GM19438 (cell line): Measurements from ENCODE around the gene LIN7B.
"Not testable (repeated sequence)": the region's sequence is repeated elsewhere in the genome, so short reads cannot be mapped to it uniquely, and the experiment has no call there.

Experiments
- ATAC-seq: cut with Tn5 transposase; IDR thresholded peaks from one replicate; pipeline ENCODE4 v1.9.1; 2021; ENCODE audit warnings: low read depth; ENCODE audit not compliant: unreplicated experiment

The LIN7B gene, protein sequence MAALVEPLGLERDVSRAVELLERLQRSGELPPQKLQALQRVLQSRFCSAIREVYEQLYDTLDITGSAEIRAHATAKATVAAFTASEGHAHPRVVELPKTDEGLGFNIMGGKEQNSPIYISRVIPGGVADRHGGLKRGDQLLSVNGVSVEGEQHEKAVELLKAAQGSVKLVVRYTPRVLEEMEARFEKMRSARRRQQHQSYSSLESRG

DNA sequence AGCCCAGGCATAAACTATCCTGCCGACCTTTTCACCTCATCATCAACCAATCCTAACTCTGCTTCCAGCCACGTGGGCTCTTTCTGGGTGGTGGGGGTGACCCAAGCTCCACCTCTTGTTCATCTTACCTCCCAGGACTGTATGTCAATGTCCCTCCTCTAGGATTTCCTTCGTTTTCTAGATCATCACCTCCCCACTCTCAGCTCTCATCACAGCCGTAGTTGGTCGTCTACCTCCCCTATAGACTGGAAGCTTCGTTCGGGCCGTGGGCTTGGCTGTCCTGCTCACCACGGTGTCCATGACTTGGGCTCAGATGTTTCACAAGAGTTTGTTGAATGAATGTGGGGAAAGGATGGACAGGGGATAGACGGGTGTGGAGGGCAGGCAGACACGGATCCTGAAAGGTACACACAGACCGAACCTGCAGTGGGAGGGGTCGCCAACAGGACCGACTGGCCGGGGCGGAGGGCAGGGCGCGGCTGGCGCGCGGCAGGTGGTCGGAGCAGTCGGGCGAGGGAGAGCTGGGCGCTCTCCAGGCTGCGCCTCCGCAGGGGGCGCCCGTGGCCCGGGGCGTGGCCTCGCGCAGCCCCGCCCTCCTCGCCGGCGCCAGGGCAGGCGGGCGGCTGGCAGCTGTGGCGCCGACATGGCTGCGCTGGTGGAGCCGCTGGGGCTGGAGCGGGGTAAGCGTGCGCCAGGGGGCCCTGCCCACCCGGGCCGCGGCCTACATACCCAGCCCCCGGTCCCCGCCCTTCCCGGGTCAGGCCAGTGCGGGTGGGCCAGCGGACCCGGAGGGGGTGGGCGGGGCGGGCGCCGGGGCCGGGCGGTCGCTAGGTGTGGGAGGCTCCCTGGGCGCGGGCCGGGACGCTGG lies at the start of gene LIN7B:
Gene LIN7B (plus strand): TSS at position 609 of the 868 bp plus-strand sequence. CDS start 35 bp downstream, at position 644.
- ATAC-seq = no peak

DNA sequence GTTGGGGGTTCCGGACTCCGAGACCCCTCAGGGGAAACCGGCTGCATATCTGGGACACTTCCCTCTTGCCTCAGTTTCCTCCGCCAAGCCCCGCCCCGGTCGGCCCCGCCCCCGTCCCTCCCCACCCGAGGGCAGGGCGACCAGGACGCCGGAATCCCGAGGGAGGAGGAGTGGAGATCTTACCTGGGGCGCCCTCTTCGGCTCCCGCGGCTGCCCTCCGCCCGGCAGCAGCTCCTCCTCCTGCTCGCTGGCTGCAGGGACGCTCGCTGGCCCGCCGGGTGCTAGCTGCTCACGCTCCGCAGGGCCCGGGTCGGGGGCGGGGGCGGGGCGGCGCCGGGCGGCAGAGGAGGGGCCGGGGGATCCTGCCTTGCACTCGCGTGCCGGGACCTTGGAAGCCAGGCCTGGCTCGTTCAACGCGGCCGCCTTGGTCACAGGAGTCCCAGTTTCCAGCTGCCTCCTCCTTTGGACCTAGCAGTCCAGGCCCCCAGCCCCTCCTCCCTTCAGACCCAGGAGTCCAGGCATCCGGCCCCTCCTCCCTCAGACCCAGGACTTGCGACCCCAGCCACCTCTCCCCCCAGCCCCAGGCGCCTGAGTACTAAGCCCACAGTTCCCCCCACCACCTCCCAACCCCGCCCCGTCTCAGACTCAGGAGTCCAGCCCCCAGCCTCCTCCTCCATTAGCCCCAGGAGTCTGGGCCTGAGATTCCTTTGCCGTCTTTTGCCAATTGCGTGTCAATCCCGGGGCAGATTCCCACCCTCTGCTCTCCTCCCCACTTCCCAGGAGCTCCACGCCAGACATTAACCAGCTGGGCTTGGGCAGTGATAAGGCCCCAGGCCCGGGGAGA lies 49.2 kb upstream of the LIN7B start, which contains the start of gene NTF4:
Gene NTF4 (minus strand): TSS at position 51 of the 844 bp plus-strand sequence. CDS start 2,821 bp downstream, outside the sequence.
- no peak for ATAC-seq

DNA sequence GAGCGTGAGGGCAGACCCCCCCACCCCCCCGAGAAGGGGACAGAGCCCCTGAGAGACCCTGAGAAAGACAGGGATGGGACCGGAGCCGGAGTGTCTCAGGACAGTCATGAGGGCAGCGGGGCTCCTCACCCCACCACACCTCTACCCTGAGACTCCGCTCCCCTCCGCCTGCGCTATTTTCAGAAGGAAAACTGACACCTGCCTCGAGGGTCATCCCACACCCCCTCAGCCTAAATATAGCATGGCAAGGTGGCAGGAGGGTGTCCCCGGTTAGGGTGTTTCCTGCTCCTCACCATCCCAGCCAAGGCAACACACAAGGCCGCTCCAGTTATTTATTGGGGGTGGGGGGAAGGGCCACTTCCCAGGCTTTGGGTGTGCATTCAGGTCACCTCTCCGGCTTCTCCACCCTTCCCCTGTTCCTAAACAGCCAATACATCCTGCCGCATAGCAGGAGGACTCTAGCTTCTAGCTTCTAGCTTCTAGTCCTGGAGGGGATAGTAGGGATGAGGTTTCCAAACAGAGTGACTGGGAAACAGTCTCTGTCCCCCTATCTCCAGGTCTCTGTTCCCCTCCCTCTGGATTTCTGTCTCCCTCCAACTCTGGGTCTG lies 48.2 kb upstream of the LIN7B start:
- ATAC-seq = no peak

DNA sequence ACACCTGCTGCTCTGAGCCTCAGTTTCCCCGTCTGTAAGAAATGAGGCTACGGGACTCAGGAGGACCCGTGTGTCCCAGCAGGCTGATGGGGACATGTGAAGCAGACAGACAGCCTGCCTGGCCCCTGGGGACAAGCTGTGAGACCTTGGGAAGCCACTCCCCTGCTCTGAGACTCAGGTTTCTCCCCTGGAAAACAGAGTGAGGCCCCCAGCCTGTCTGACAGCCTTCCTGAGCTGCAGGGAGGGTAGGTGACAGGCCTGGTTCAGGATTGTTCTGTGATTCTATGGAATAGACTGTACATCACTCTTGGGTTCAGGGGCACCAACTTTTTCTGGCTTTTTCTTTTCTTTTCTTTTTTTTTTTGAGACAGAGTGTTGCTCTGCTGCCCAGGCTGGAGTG lies 46.6 kb upstream of the LIN7B start:
- no peak for ATAC-seq

DNA sequence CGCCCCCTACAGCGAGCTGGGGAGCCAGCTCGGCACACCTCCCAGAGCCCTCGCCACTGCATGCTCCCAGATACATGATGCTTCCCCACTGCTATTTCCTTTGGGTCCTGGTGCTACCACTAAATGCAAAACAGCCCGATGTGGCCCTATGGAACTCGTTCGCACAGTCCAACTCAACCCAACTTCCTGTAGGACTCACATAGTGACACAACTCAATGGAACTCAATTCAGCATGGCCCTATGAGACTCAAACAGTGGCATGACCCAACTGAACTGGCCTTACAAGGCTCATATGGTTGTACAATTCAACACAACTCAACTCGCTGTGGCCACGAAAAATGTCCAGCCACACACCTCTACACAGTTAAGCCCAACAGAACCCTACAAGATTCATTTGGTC lies 45.1 kb upstream of the LIN7B start:
- no peak for ATAC-seq

DNA sequence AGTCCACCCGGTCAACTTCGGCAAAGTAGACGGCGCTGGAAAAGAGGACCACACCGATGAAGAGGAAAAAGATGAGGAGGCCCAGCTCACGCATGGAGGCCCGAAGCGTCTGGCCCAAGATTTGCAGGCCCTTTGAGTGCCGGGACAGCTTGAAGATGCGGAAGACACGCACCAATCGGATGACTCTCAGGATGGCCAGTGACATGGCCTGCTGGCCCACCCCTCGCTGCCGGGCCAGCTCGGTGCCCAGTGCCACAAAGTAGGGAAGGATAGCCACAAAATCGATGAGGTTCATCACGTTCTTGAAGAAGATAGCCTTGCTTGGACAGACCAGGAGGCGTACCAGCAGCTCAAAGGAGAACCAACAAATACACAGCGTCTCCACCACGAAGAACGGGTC lies 43.8 kb upstream of the LIN7B start:
- no peak for ATAC-seq

DNA sequence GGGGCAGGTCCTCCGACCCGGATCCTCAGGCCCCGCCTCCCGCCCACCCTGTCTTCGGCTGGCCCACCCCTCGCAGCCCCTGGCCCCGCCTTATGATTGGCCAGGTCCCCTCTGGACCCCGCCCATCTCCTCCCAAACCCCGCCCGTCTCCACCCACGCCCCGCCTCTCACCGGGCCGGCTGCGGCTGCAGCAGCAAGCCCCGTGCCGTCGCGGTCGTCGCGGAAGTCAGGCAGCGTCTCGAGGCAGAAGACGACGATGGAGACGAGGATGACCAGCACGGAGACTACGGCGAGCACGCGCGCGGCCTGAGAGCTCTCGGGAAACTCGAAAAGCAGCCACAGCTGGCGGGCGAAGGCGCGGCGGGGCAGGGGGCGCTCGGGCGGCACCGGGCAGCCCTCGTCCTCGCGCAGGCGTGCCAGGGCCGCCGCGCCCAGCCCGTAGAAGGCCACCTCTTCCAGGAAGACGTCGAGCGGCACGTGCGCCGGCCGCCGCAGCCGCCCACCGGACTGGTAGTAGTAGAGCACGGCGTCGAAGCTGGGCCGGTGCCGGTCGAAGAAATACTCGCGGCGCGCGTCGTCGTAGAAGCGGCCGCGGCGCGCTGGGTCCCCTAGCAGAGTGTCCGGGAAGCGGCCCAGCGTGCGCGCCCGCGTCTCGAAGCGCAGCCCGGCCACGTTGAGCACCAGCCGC lies 42.2 kb upstream of the LIN7B start:
- ATAC-seq = no peak

DNA sequence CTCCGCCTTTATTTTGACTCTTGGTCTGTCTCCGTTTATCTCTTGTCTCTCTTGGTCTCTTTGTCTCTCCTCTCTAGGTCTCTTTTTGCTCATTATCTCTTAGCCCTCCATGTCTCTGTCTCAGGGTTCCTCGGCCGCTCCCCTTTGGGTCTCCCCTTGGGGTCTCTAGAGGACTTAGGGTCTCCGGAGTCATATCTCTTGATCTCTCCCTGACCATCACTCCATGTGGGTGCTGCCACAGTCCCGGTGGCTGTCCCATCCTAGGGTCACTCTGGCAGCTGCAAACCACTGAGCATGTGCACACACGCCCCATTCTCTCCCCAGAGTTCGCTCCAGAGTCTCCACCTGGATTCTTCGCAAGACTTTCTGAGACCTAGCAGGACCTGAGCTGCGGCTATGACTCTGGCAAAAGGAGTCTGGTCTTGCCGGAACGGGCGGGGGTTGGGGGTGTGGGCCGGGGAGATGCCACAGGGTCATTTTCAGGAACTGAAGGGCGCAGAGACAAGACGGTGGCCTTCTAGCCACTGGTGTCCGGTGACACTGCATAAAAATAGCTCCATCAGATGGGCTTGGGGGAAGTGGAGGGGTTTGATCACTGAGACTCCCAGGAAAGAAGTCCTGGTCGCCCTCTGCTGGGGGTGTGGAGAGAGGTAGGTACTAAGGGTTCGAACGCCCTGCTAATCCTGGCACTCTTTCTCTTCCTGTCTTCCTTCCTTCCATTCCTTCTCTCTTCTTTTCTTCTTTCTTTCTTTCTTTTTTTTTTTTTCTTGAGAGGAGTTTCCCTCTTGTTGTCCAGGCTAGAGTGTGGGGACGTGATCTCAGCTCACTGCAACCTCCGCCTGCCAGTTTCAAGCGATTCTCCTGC lies 40.4 kb upstream of the LIN7B start:
- ATAC-seq = no peak

DNA sequence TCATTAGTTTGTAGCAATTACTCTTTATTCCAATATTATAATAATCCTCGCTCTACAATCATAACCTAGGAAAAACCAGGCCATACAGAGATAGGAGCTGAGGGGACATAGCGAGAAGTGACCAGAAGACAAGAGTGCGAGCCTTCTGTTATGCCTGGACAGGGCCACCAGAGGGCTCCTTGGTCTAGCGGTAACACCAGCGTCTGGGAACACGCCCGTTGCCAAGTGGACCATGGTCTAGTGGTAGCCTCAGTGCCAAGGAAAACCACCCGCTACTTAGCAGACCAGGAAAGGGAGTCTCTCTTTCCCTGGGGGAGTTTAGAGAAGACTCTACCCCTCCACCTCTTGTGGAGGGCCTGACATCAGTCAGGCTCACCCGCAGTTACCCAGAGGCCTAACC lies 39.3 kb upstream of the LIN7B start:
- ATAC-seq = not testable (repeated sequence)

DNA sequence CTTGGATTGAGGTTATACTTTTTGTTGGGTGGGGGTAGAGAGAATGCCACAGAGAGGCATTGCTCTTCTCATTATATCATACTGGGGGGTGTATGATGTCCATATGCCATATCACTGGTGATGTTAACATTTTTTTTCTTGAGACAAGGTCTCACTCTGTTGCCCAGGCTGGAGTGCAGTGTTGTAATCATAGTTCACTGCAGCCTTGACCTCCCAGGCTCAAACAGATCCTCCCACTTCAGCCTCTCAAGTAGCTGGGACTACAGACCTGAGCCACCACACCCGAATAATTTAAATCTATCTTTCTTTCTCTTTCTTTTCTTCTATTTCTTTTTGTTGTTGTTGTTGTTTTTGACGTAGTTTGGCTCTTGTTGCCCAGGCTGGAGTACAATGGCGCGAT lies 33.8 kb upstream of the LIN7B start:
- no peak for ATAC-seq

DNA sequence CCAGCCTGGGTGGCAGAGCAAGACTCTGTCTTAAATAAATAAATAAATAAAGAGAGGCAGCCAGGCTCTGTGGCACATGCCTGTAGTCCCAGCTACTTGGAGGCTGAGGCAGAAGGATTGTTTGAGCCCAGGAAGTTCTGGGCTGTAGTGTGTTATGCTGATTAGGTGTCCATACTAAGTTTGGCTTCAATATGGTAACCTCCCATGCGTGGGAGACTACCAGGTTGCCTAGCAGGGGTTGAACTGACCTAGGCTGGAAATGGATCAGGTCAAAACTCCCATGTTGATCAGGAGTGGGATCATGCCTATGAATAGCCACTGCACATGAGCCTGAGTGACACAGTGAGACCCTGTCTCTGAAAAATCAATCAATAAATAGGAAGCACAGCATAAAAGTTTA lies 32.9 kb upstream of the LIN7B start:
- ATAC-seq = no peak

DNA sequence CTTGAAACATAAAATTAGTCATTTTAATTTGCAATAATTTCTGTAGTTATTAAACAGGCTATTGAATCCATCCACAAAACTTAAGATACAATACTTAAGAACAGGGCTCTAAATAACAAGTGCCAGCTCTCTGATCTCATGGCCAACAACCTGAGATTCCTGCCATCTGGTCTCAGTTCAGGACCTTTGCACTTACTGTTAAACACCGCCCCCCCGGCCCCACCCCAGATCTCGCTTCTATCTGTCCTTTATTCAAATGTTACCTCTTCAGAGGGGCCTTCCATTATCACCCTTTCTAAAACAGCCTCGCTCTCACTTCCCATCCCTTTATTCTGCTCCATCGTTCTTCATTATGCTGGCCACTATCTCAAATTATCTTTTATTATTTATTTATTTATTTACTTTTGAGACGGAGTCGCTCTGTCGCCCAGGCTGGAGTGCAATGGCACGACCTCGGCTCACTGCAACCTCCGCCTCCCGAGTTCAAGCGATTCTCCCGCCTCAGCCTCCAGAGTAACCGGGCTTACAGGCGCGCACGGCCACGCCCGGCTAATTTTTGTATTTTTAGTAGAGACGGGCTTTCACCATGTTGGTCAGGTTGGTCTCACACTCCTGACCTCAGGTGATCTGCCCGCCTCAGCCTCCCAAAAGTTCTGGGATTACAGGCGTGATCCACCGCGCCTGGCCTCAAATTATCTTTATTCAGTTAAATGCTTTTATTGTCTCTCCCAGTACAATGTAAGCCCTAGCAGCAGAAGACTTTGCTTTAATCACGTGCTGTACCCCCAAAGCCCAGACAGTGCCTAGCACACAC lies 29.8 kb upstream of the LIN7B start:
- ATAC-seq = no peak

DNA sequence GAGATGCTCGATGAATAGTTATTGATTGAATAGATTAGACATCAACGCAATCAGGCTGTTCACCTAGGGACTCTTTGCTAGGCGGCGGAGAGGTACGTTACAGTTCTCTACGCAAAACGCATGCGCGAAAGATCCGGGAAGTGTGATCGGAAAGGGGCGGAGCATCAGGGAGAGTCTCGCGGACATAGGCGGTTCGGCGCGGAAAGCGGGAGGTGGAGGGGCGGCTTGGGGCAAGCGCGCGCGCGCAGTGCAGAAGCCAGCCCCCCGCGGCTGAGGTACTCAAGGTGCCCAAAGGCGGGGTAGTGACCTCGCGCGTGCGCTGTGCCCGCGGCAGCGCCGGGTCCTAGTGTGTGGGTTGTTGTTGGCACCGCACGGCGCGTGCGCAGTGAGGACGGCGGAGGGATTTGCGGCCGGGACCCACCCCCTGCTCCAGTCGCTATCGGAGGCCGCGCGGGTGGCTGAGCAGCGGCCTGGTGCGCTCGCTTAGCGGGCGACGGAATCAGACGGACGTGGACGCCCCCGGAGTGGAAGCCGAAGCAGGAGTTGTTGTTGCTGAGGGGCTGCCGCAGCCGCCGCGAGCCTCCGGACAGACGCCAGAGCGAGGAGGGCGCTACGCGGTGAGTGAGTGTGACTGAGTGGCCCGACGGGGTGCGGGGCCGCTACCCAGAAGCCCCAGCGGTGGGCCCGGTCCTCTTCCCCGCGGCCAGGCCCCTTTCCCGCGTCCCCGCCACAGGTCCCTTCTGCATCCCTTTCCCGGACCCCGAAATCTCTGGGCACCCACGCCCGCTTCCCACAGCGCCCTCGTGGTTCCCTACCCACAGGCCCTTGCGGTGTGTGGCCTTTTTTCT lies 28.9 kb upstream of the LIN7B start, which contains the start of gene SNRNP70:
Gene SNRNP70 (plus strand): TSS at position 432 of the 848 bp plus-strand sequence. CDS start 964 bp downstream, outside the sequence.
- ATAC-seq = peak; percentile 85

DNA sequence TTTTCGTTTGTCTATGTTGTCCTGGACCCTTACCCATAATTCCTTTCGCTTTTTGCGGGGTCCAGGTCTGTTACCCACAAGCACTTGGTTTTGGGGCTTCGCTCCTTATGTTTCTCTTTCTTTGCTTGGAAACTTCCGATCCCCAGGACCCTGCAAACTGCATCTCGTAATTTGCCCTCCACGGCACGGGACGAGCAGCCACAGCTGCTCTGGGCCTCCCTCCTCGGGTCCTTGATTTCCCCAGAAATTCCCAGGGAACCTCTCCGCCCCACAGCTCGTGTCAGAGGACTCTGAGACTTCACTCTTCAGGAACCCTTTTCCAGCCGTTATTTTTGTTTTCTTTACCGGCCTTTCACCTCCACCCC lies 28.3 kb upstream of the LIN7B start:
- no peak for ATAC-seq

DNA sequence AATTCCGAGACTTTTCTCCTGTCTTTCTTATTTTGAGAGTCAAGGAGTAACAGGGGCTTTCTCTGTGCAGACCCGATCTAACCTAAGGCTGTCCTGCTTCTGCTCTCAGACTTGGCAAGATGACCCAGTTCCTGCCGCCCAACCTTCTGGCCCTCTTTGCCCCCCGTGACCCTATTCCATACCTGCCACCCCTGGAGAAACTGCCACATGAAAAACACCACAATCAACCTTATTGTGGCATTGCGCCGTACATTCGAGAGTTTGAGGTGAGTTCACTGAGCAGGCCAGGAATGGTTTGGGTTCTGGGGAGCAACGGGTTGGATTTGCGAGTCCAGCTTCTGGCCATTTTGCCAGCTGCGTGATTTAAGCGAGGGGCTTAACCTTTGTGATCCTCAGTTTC lies 27.9 kb upstream of the LIN7B start:
- no peak for ATAC-seq

DNA sequence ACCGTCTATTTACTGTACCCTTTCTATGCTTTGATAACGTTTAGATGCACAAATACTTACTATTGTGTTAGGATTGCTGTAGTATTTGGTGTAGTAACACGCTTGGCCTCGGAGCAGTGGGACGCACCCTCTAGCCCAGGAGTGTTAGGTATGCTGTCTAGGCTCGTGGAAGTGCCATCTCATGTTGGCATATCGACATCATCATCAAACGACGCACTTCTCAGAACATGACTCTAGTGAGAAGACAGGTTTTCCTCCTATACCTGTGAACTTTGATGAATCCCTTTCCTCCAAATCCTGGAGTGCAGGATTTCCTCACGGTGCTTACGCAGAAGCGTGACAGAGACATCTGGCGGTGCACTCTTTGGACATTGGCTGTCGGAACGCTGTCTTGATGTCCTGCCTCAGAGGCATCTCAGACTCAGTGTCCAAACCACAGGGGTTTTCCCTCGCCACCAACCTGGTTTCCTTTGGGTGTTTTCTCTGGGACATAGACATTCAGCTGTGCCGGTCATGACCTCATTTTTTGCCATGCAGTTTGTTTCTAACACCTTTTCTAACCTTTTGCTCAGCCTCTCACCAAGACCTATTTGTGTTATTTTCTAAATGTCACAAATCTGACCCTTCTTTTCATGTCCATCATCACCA lies 22.7 kb upstream of the LIN7B start:
- ATAC-seq = no peak

DNA sequence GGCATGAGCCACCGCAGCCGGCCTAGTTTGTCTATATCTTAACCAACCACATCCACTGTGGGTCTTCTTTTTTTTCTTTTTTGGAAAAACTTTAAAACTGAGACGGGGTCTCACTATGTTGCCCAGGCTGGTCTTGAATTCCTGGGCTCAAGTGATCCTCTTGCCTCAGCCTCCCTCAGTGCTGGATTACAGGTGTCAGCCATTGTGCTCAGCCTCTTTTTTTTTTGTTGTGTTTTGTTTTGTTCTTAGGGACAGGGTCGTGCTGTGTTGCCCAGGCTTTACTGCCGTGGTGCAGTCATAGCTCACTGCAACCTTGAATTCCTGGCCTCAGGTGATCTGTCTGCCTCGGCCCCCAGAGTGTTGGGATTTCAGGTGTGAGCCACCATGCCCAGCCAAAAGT lies 21.5 kb upstream of the LIN7B start:
- no peak for ATAC-seq
